ENCODE data around the gene PXYLP1. TPM values are rescaled to one million over a fixed set of nuclear protein-coding genes. Genes with fewer than 3 reads are reported as not detected.

The PXYLP1 gene
- total RNA-seq, 1 donor from 2014 or later = 17.2 TPM

DNA sequence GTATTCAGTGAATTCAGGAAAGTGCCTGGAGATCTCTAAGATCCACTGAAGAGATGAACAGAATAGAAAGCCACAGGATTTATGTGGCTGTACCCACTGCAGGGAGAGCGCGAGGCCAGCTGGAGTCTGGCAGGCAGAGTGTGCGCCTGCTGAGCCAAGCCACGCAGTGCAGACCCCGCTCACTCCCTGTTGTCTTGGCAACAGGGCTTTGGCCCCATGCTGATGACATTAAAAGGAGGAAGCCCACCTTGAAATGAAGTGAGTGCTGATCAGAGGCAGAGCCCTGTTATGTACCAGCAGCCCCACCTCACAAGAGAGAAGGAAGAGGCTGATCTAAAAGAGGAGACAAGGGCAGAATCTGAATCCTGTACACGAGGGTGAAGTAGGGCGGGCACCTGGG, 36.7 kb downstream of the PXYLP1 start:
- H3K9me3 ChIP-seq (ENCODE audit: control insufficient read depth in 3 of 3, low read length in 3 of 3) = no peaks in the 10 kb centered on the region
- no peak overlapping the region for H3K9ac ChIP-seq (ENCODE audit: low read depth in 1 of 3, low read length in 3 of 3)
- H3K27ac ChIP-seq (ENCODE audit: low read depth, low read length) = no peak overlapping the region
- no peaks in the 10 kb centered on the region for H3K27me3 ChIP-seq (ENCODE audit: control insufficient read depth in 3 of 3, insufficient read depth in 3 of 3, low read length in 3 of 3)
- no peak overlapping the region for H3K4me3 ChIP-seq (ENCODE audit: low read length in 3 of 3)
- peaks cover 0 to 8% (median 2%) of the 10 kb centered on the region in 3 donors for H3K36me3 ChIP-seq (ENCODE audit: control insufficient read depth in 3 of 3, insufficient read depth in 3 of 3, low read length in 3 of 3)
- peaks cover 4 to 9% (median 4%) of the 10 kb centered on the region in 3 donors for H3K4me1 ChIP-seq (ENCODE audit: control insufficient read depth in 3 of 3, insufficient read depth in 3 of 3, low read length in 3 of 3)

DNA sequence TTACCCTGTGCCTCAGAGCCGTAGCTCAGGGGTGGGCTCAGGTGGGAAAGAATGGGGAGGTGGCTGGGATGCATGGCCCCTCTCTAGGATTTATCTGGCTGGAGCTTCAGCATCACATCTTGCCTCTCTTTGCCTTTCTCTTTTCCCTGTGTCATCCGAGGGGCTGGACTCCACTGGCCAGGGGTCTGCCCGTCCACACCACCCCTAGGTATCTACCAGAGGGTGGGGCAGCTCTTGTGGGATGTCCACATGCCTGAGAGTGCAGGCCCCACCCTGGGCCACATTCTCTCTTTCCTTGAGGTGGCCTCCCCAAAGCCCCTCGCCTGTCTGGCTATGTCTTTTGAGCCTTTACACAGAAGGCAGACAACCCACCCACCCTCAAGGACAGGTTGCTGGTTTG, 37.2 kb downstream of the PXYLP1 start:
- no peak overlapping the region for H3K27ac ChIP-seq (ENCODE audit: low read depth, low read length)
- H3K4me3 ChIP-seq (ENCODE audit: low read length in 3 of 3) = no peak overlapping the region
- no peak overlapping the region for H3K9ac ChIP-seq (ENCODE audit: low read depth in 1 of 3, low read length in 3 of 3)
- no peaks in the 10 kb centered on the region for H3K27me3 ChIP-seq (ENCODE audit: control insufficient read depth in 3 of 3, insufficient read depth in 3 of 3, low read length in 3 of 3)
- no peaks in the 10 kb centered on the region for H3K9me3 ChIP-seq (ENCODE audit: control insufficient read depth in 3 of 3, low read length in 3 of 3)
- H3K4me1 ChIP-seq (ENCODE audit: control insufficient read depth in 3 of 3, insufficient read depth in 3 of 3, low read length in 3 of 3) = peaks cover 4 to 9% (median 4%) of the 10 kb centered on the region in 3 donors
- H3K36me3 ChIP-seq (ENCODE audit: control insufficient read depth in 3 of 3, insufficient read depth in 3 of 3, low read length in 3 of 3) = peaks cover 0 to 8% (median 2%) of the 10 kb centered on the region in 3 donors

DNA sequence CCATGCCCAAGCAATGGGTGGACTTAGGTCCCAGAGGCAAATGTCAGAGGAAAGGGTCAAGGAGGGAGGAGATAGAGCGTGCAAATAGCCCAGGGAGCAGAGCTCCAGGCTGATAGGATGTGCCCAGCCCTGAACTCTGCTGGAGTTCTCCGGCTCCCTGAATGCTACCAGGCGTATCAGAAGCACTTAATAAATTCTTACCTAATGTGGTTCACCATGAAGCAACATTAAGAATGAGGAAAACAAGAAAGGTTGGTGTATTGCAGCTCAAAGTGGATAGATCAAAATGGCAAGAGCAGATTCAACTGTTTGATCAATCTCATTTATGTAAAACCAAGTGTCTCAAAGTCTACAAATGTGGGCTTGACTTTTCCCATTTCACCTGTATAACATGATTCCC, 38.3 kb downstream of the PXYLP1 start:
- H3K4me1 ChIP-seq (ENCODE audit: control insufficient read depth in 3 of 3, insufficient read depth in 3 of 3, low read length in 3 of 3) = peaks cover 4 to 9% (median 4%) of the 10 kb centered on the region in 3 donors
- no peak overlapping the region for H3K4me3 ChIP-seq (ENCODE audit: low read length in 3 of 3)
- H3K9ac ChIP-seq (ENCODE audit: low read depth in 1 of 3, low read length in 3 of 3) = no peak overlapping the region
- H3K27me3 ChIP-seq (ENCODE audit: control insufficient read depth in 3 of 3, insufficient read depth in 3 of 3, low read length in 3 of 3) = no peaks in the 10 kb centered on the region
- H3K9me3 ChIP-seq (ENCODE audit: control insufficient read depth in 3 of 3, low read length in 3 of 3) = no peaks in the 10 kb centered on the region
- H3K27ac ChIP-seq (ENCODE audit: low read depth, low read length) = no peak overlapping the region
- peaks cover 0 to 2% (median 2%) of the 10 kb centered on the region in 3 donors for H3K36me3 ChIP-seq (ENCODE audit: control insufficient read depth in 3 of 3, insufficient read depth in 3 of 3, low read length in 3 of 3)

DNA sequence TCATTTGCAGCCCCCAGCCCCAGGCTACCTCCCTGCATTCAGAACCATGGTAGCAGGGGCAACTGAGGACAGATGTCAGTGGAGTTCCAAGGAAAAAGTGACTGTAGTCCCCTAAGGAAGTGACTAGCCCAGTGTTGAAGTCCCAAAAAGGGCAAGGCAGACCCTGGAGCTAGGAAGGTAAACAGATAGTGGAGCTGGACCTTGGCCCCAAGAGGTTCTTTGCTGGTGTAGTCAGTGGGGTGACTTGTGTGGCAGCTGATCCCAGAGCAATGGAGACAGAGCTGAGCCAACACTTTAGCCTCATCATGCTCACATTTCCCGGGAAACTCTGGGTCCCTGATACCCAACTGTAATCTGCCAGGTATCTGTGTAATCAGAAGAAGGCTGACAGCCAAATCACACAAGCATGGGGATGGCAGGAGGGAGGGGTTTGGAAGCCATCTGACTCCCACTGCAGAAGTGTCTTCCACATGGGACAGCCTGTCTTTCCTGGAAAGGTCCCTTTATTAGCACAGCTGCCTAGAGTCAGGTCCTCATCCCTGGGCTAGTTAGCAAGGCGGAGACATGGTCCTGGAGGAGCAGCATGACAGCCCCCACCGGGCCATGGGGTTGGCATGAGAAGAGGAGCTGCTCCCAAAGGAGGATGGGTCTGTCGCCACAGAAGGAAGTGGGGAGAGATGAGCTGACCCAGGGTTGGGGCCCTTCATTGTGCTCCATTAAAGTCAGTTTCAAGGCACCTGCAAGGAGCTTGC, 39.8 kb downstream of the PXYLP1 start:
- Histone ChIP-seq H3K4me3 (ENCODE audit: low read length in 3 of 3) (no peak overlapping the region), H3K27ac (ENCODE audit: low read depth, low read length) (no peak overlapping the region), H3K9me3 (ENCODE audit: control insufficient read depth in 3 of 3, low read length in 3 of 3) (no peaks in the 10 kb centered on the region), H3K9ac (ENCODE audit: low read depth in 1 of 3, low read length in 3 of 3) (peak overlapping the region in 2 of 3 donors; percentile 25 to 43), H3K27me3 (ENCODE audit: control insufficient read depth in 3 of 3, insufficient read depth in 3 of 3, low read length in 3 of 3) (no peaks in the 10 kb centered on the region), H3K36me3 (ENCODE audit: control insufficient read depth in 3 of 3, insufficient read depth in 3 of 3, low read length in 3 of 3) (no peaks in the 10 kb centered on the region), H3K4me1 (ENCODE audit: control insufficient read depth in 3 of 3, insufficient read depth in 3 of 3, low read length in 3 of 3) (peaks cover 4 to 11% (median 4%) of the 10 kb centered on the region in 3 donors)

DNA sequence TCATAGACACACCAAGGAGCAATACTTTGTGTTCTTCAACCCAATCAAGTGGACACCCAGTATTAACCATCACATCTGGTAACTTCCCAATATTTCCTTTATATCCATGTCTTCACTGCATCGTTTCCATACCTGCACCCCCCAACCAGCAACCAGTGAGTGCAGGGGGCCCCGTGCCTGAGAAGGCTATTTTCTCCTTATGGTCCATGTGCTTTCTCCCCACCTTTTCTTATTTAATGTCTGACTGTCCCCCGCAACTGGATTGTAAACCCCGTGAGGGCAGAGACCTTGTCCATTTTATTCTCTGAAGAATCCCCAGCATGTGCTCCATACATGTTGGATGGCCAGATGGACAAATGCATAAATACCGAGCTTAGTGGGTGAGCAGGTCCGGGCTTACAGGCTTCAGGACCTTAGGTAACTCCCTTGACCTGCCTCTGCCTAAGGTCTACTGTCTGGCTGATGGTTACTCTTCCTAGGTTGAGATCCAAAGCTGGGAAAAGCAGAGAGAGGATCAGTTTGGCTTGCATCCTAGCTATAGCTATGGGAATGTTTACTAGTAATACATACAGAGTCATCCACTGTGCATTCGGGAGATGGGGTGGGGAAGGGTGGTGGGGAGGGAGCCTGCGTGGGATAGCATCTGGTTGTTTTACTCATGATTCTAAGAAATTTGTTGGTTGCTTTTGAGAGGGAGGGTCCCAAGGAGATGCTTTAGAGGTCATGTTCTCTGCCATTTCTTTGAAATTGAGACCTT, 41.5 kb downstream of the PXYLP1 start:
- H3K9me3 ChIP-seq (ENCODE audit: control insufficient read depth in 3 of 3, low read length in 3 of 3) = no peaks in the 10 kb centered on the region
- H3K36me3 ChIP-seq (ENCODE audit: control insufficient read depth in 3 of 3, insufficient read depth in 3 of 3, low read length in 3 of 3) = no peaks in the 10 kb centered on the region
- no peak overlapping the region for H3K9ac ChIP-seq (ENCODE audit: low read depth in 1 of 3, low read length in 3 of 3)
- H3K27me3 ChIP-seq (ENCODE audit: control insufficient read depth in 3 of 3, insufficient read depth in 3 of 3, low read length in 3 of 3) = no peaks in the 10 kb centered on the region
- no peak overlapping the region for H3K27ac ChIP-seq (ENCODE audit: low read depth, low read length)
- no peak overlapping the region for H3K4me3 ChIP-seq (ENCODE audit: low read length in 3 of 3)
- H3K4me1 ChIP-seq (ENCODE audit: control insufficient read depth in 3 of 3, insufficient read depth in 3 of 3, low read length in 3 of 3) = peaks cover 4 to 11% (median 4%) of the 10 kb centered on the region in 3 donors

DNA sequence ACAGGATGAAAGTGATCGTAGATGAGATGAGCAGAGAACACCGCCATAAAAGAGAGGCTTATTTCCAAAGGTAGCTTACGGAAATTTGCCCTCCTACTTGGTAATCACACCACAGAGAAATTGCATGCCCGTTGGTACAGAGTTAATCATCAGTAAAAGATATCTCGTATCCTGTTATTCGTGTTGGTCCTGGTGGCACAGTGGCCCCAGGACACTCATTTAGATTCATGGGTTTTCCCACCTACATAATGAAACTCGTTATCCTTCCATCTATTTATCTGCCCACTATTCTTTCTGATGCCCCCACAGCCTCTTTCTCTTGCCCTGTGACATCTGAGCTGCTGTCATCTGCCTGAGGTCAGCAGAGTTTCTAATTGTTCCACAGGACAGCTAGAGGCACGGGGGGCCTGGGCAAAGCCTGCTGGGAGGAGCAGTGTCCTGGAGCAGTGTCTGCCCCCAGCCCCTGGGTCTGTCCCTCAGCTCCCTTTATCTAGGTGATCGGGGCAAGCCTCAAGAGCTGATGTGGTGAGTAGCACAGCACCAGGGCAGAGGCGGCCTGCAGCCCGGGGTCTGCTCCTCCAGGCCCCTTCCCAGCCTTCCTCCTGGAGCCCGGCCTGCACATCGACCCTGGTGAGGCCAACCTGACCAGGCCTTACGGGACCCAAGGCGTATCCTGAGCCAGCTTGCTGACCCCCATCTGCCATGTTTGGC, 42.2 kb downstream of the PXYLP1 start:
- H3K4me1 ChIP-seq (ENCODE audit: control insufficient read depth in 3 of 3, insufficient read depth in 3 of 3, low read length in 3 of 3) = peaks cover 6 to 12% (median 7%) of the 10 kb centered on the region in 3 donors
- H3K4me3 ChIP-seq (ENCODE audit: low read length in 3 of 3) = no peak overlapping the region
- no peak overlapping the region for H3K27ac ChIP-seq (ENCODE audit: low read depth, low read length)
- H3K36me3 ChIP-seq (ENCODE audit: control insufficient read depth in 3 of 3, insufficient read depth in 3 of 3, low read length in 3 of 3) = peaks cover 0 to 4% (median 0%) of the 10 kb centered on the region in 3 donors
- no peaks in the 10 kb centered on the region for H3K9me3 ChIP-seq (ENCODE audit: control insufficient read depth in 3 of 3, low read length in 3 of 3)
- no peak overlapping the region for H3K9ac ChIP-seq (ENCODE audit: low read depth in 1 of 3, low read length in 3 of 3)
- H3K27me3 ChIP-seq (ENCODE audit: control insufficient read depth in 3 of 3, insufficient read depth in 3 of 3, low read length in 3 of 3) = no peaks in the 10 kb centered on the region

DNA sequence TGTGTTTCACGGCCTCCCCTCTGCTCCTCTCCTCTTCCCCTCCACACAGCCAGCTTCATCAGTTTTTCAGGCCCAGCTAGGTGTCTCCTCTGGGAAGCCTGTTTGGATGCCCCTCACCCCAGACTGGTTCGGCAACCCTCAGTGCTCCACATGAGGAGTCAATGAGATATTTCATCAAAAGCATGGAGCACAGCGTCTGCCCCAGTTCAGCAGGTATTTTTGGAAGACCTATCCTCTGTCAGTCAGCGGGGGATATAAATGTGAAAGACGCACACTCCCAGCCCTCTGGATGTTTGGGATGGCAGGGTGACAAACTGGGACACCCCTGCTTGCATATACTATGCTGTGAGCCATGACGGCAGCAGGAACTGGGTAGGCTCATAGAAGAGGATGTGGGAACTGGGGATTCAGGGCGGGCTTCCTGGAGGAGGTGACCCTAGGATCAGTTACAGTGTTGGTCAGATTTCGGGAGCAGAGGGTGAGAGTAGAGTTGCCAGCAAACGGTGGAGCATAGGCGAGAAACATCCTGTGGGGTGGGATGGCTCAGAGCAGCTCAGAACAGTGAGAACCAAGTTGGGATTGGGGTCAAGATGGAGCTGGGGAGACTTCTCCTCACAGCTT, 42.9 kb downstream of the PXYLP1 start:
- H3K27ac ChIP-seq (ENCODE audit: low read depth, low read length) = no peak overlapping the region
- H3K9ac ChIP-seq (ENCODE audit: low read depth in 1 of 3, low read length in 3 of 3) = no peak overlapping the region
- no peaks in the 10 kb centered on the region for H3K27me3 ChIP-seq (ENCODE audit: control insufficient read depth in 3 of 3, insufficient read depth in 3 of 3, low read length in 3 of 3)
- H3K4me1 ChIP-seq (ENCODE audit: control insufficient read depth in 3 of 3, insufficient read depth in 3 of 3, low read length in 3 of 3) = peaks cover 9 to 15% (median 10%) of the 10 kb centered on the region in 3 donors
- H3K36me3 ChIP-seq (ENCODE audit: control insufficient read depth in 3 of 3, insufficient read depth in 3 of 3, low read length in 3 of 3) = peaks cover 0 to 4% (median 0%) of the 10 kb centered on the region in 3 donors
- no peak overlapping the region for H3K4me3 ChIP-seq (ENCODE audit: low read length in 3 of 3)
- H3K9me3 ChIP-seq (ENCODE audit: control insufficient read depth in 3 of 3, low read length in 3 of 3) = no peaks in the 10 kb centered on the region

DNA sequence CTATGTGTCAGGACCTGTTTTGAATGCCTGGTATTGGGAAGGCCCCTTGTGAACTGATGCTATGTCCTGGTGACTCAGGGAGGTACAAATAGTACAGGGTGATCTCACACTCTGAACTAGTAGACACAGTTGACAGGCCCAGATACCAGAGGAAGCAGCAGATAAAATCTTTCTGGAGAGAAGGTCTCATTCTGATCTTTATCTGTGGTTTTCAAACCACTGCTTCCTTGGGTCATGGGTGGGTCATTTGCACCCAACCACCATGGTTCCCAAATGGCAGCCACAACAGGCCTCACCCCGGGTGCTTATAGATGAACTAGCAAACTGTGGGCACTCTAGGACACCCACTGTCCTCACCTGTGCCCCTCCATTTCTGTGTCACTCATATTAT, 43.4 kb downstream of the PXYLP1 start:
- Histone ChIP-seq H3K27me3 (ENCODE audit: control insufficient read depth in 3 of 3, insufficient read depth in 3 of 3, low read length in 3 of 3) (no peaks in the 10 kb centered on the region), H3K9ac (ENCODE audit: low read depth in 1 of 3, low read length in 3 of 3) (no peak overlapping the region), H3K4me1 (ENCODE audit: control insufficient read depth in 3 of 3, insufficient read depth in 3 of 3, low read length in 3 of 3) (peaks cover 9 to 15% (median 10%) of the 10 kb centered on the region in 3 donors), H3K36me3 (ENCODE audit: control insufficient read depth in 3 of 3, insufficient read depth in 3 of 3, low read length in 3 of 3) (peaks cover 0 to 4% (median 0%) of the 10 kb centered on the region in 3 donors), H3K27ac (ENCODE audit: low read depth, low read length) (no peak overlapping the region), H3K4me3 (ENCODE audit: low read length in 3 of 3) (no peak overlapping the region), H3K9me3 (ENCODE audit: control insufficient read depth in 3 of 3, low read length in 3 of 3) (no peaks in the 10 kb centered on the region)

DNA sequence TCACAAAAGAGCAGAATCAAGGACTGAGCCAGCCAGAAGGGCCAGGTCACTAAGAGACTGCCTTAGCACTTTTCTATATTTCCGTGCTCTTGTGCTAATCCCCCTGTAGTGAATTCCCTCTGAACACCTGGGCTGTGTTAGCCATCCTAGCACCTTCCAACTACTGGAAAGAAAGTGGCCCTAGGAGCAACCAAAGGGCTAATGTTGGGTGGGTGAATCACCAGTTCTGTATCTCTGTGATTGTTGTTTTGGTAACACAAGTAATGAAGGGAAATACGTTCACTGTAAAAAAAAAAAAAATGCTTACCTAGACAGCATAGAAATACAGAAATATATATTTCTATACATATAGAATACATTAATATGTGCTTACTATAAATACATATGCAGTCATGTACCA, 43.9 kb downstream of the PXYLP1 start:
- H3K4me3 ChIP-seq (ENCODE audit: low read length in 3 of 3) = no peak overlapping the region
- H3K36me3 ChIP-seq (ENCODE audit: control insufficient read depth in 3 of 3, insufficient read depth in 3 of 3, low read length in 3 of 3) = peaks cover 0 to 4% (median 0%) of the 10 kb centered on the region in 3 donors
- no peak overlapping the region for H3K27ac ChIP-seq (ENCODE audit: low read depth, low read length)

More for the DNA sequence above, 43.9 kb downstream of the PXYLP1 start:
- peaks cover 9 to 15% (median 10%) of the 10 kb centered on the region in 3 donors for H3K4me1 ChIP-seq (ENCODE audit: control insufficient read depth in 3 of 3, insufficient read depth in 3 of 3, low read length in 3 of 3)
- no peaks in the 10 kb centered on the region for H3K27me3 ChIP-seq (ENCODE audit: control insufficient read depth in 3 of 3, insufficient read depth in 3 of 3, low read length in 3 of 3)
- no peaks in the 10 kb centered on the region for H3K9me3 ChIP-seq (ENCODE audit: control insufficient read depth in 3 of 3, low read length in 3 of 3)
- no peak overlapping the region for H3K9ac ChIP-seq (ENCODE audit: low read depth in 1 of 3, low read length in 3 of 3)
